Measurements from ENCODE around the gene GABRD.

Gene GABRD

GRCh38 chr1:2042830-2043773 is 24.0 kb downstream of the GABRD start:
- DNase-seq, result peak in 1 of 2 experiments; percentile 62

- no peak for DNase-seq
These were observed 24.7 kb downstream of the GABRD start for GRCh38 chr1:2043886-2044285.

DNA sequence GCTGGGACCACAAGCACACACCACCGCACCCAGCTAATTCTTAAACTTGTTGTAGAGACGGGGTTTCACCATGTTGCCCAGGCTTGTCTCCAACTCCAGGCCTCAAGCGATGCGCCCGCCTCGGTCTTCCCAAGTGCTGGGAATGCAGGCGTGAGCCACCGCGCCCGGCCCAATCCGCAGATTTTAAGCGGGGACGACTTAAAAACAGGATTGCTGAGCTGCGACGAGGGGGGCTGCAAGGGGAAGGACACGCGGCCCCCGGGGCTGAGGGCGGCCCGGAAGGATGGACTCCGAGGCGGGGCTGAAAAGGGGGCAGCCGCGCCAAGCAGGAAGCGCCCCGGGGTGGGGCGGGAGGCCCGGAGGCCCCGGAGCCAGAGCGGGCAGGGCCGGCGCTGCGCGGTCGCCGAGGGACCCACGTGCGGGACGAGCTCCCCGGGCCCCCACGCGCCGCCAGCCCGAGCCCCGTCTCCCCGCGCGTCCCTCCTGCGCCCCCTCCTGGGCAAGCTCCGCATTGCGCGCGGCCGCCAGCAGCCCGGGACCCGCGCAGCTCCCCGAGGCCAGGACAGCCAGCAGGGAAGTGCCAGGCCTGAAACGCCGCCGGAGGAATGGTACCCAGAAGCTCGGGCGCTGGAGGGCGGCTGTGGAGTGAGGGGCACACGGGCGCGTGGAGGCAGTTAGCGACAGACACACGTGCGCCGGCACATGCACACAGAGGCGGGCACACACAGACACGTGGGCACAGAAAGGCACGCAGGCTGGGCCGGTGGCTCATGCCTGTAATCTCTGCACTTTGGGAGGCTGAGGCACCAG is 25.6 kb downstream of the GABRD start:
- DNase-seq, result peak; percentile 17 to 74

DNA sequence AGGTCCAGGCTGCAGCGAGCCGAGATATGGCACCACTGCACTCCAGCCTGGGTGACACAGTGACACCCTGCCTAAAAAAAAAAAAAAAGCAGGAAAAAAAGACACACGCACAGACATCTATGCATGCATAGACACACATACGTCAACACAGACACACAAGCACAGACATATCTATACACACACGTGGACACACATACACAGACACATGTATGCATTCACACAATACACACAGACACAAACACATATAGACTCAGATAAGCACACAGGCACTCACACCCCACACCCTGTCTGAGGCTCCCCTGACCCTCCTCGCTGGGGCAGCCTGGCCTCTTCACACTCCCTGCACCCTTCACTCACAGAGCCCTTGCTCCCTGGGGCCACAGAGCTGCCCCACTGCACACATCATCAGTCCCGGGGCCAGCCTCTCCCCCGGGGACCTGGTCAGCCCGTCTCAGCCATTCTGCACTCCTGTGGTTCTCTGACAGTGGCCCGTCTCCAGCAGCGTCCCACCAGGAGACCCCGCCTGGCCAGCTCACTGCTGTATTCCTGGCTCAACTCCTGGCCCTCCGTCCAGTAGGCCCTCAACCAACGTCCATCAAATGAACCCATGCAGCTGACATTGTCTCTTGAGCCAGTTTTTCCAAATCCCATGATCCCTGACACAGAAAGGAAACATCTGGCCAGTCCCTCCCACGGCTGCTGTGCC is 26.5 kb downstream of the GABRD start:
- DNase-seq, result no peak

- peak; percentile 52 to 90 for DNase-seq
These were observed 27.2 kb downstream of the GABRD start for GRCh38 chr1:2046174-2046917.

- no peak for DNase-seq
These were observed 28.0 kb downstream of the GABRD start for GRCh38 chr1:2046953-2047748.

DNA sequence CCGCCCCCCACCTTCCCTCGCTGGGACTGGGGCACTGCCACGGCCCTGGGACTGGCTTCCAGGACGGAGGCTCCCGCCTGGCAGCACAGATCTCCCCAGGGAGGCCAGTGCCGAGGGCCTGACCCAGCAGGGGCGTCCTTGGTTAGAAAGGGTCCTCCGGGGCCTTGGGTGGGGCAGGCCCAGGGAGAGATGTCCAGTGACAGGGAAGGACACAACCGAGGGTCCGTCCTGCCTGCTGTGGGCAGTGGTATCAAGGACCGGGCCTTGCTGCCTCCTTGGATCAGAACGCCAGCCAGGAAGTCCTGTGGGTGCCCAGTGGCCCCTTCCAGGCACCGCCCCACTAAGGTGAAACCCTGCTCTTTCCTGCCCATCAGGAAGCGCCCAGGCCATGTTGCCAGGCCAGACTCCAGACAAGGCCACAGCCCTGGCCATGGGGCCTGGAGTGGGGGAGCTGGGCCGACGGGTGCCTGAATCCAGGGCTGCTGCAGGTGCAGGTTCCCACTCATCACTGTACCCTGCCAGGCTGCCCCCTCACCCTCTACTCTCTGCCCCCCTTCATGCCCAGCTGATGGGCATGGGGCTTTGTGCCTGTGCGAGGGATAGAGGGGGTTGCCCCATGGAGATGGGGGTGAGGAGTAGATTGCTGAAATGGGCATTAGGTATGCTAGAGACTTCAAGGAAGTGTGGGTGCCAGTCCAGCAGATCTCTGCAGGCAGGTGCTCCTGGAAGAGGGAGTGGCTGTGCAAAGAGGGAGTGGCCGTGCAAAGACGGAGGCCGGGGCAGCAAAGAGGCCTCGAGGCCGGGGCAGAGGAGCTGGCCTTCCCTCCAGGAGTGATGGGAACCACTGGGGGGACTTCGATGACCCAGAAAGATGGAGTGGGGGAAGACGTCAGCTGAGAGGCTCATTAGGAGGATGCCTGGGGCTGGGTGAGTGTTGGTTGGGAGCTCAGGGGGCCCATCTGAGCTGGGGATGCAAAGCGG is 28.9 kb downstream of the GABRD start:
- no peak for DNase-seq

DNA sequence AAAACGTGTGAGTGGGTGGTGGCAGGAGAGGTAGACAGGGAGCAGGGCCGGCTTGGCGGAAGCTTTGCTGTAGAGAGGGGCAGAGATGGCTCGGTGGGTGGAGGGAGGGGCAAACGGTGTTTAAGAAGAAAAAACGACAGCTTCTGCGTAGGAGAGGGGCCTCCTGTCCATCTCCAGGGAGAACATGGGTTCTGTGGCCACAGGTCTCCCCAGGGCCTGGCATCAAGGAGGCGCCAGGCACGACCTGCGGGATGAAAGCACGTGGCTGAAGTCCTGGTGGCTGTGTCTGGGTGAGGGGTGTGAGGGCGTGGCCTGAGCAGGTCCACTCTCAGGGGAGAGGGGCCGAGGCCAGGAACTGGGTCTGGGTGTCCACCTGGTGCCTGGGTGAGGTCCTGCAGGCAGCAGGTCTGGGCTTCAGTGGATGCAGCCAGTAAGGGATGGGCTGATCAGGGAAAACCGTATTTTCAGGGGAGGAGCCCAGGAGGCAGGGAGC is 30.1 kb downstream of the GABRD start:
- DNase-seq, result peak; percentile 67 to 72

- peak; percentile 57 to 97 for DNase-seq
These were observed 30.7 kb downstream of the GABRD start, which contains the start of gene PRKCZ for GRCh38 chr1:2049718-2050431. TSS of gene PRKCZ (plus strand) at chr1:2050411. CDS start at chr1:2050631, 220 bp downstream.

DNA sequence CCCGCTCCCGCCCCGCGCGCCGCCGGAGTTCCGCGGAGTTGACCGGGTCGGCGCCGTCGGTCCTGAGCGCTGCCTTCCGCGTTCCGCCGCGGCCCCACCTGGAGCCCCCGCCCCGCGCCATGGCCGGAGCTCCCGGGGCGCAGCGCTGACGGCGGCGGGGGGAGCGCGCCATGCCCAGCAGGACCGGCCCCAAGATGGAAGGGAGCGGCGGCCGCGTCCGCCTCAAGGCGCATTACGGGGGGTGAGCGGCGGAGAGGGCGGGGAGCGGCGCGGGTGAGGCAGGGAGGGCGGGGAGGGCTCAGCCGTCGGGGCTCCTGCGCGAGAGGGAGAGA is 31.3 kb downstream of the GABRD start:
- DNase-seq, result peak in 1 of 2 experiments; percentile 83

- peak in 1 of 2 experiments; percentile 40 for DNase-seq
These were observed 31.9 kb downstream of the GABRD start for GRCh38 chr1:2050793-2051682.

- no peak for DNase-seq
These were observed 33.0 kb downstream of the GABRD start for GRCh38 chr1:2052054-2052679.

GRCh38 chr1:2052756-2053155 is 33.6 kb downstream of the GABRD start:
- DNase-seq, result no peak

- DNase-seq, result no peak
These were observed 34.1 kb downstream of the GABRD start for GRCh38 chr1:2053217-2053616.

GRCh38 chr1:2053784-2054376 is 34.7 kb downstream of the GABRD start:
- no peak for DNase-seq

GRCh38 chr1:2054560-2054959 is 35.4 kb downstream of the GABRD start:
- DNase-seq, result no peak

DNA sequence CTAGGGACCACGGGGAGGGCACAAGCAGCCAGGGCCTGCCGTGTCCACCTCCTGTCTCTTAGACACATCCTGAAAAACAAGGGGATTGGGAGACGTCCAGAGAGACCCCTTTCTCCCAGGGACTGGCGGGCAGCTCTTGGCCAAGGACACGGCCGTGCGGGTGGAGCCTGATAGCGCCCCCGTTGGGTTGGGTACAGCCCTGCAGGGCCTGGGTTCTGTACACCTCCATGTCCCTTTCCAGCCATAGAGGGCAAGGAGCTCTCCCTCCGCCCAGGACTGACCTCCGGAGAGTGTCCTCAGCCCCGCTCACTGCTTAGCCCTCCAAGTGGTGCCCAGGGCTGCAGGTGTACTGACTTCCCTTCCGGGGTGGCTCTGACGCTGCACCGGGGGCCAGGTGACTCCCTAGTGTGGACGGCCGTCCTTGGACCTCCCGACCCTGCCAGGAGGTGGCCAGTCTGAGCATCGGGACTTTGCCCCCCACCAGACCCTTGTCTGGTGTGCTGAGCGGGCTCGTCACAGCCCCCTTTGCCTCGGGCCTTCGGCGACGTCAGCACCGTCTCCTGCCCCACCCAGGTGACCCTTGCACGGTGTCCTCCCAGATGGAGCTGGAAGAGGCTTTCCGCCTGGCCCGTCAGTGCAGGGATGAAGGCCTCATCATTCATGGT is 36.9 kb downstream of the GABRD start:
- DNase-seq, result no peak

Measured in NCI-H526 (cell line).